PC-9 (cell line): Measurements from ENCODE around the gene TUBGCP4.

Experiments used
- EZH2 ChIP-seq: fragments of 200-600 bp; sonication (generic); IDR thresholded peaks from 2 replicates; pipeline ENCODE4 v1.8.0; 2017; ENCODE audit warnings: antibody characterized with exemption, low read depth
- TF ChIP-seq, protein P1 (sequence below): fragments of 200-600 bp; sonication (generic); conservative IDR thresholded peaks from 2 replicates; pipeline ENCODE4 v1.6.1; 2017; ENCODE audit warnings: mixed run types, antibody characterized with exemption, mild to moderate bottlenecking, moderate library complexity

DNA sequence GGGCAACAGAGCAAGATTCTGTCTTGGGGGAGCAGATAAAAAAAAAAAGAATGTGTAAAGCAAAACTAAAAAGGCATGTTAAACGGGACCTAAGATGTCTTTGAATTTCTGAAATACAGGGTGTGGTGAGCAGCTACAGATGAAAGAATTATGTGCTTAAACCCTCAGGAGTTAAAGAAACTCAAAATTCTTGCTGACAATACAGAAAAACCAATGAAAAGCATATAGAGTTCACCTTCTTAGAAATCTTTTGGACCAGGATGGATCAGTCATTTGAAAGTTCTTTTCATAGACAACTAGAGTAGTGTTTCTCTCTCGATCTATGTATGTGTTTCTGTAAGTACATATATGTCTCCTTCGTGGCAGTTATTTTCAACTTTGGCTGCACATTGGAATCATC lies 31.4 kb downstream of the TUBGCP4 start:
- TF ChIP-seq, protein P1, sequence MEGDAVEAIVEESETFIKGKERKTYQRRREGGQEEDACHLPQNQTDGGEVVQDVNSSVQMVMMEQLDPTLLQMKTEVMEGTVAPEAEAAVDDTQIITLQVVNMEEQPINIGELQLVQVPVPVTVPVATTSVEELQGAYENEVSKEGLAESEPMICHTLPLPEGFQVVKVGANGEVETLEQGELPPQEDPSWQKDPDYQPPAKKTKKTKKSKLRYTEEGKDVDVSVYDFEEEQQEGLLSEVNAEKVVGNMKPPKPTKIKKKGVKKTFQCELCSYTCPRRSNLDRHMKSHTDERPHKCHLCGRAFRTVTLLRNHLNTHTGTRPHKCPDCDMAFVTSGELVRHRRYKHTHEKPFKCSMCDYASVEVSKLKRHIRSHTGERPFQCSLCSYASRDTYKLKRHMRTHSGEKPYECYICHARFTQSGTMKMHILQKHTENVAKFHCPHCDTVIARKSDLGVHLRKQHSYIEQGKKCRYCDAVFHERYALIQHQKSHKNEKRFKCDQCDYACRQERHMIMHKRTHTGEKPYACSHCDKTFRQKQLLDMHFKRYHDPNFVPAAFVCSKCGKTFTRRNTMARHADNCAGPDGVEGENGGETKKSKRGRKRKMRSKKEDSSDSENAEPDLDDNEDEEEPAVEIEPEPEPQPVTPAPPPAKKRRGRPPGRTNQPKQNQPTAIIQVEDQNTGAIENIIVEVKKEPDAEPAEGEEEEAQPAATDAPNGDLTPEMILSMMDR = no peak
- no peak for TF ChIP-seq EZH2
